ENCODE results near the gene AGXT2.

- TF ChIP-seq CTCF (CRISPR knock-in tag; IDR thresholded peaks at IDR 0.05) (no peak), ZBTB1 (CRISPR knock-in tag; IDR thresholded peaks at IDR 0.05; ENCODE audit: borderline replicate concordance) (no peak), THAP11 (CRISPR knock-in tag; IDR thresholded peaks at IDR 0.05) (no peak), PBX3 (CRISPR knock-in tag; IDR thresholded peaks at IDR 0.05; ENCODE audit: borderline replicate concordance) (no peak), MTERF4 (CRISPR knock-in tag; IDR thresholded peaks at IDR 0.05) (no peak), YY1 (IDR thresholded peaks at IDR 0.05; ENCODE audit: insufficient read depth, insufficient replicate concordance, low read depth, low read length) (no peak), ZSCAN29 (CRISPR knock-in tag; conservative IDR thresholded peaks at IDR 0.05) (no peak), ZZZ3 (CRISPR knock-in tag; IDR thresholded peaks at IDR 0.05; ENCODE audit: borderline replicate concordance) (no peak)
These were observed 13.5 kb upstream of the AGXT2 start for GRCh38 chr5:35061211-35061770.
